ENCODE data around the gene GNB3. TPM values are rescaled to one million over a fixed set of nuclear protein-coding genes. Genes with fewer than 3 reads are reported as not detected.
"Not testable (repeated sequence)": the region's sequence is repeated elsewhere in the genome, so short reads cannot be mapped to it uniquely, and the experiment has no call there.

Gene GNB3
- total RNA-seq, 1 experiment from 2014 or later, result not detected

GRCh38 chr12:6866163-6866919 lies 25.6 kb downstream of the GNB3 start:
- Histone ChIP-seq H3K27ac (peak overlapping the region; percentile 37; the same call in 1 of the 2 replicates), H3K36me3 (peaks cover 97% of the 10 kb centered on the region)

DNA sequence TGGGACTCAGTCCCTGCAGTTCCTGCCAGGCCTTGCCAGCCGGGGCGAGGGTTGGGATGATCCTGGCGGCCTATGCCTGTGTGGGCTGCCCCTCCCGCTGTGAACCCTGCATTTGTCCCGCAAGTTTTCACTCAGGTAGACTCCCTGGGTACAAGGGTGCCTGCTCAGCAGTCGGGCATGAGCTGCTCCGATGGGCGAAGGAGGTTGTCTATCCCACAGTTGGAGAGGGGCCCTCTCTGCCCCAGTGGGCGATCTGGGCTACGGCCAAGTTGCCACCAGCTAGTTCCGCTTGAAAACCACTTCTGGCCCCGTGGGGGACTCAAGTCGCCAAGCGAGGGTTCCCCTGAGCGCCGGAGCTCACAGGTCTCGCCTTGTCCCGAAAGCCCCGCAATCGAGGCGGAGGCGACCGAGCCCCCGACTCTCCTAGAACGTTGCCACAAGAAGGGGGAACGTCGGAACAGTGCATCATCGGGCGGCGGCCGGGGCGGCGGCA lies 26.2 kb downstream of the GNB3 start:
- Histone ChIP-seq H3K4me1 (replicated peaks) (peaks cover 32% of the 10 kb centered on the region), H3K4me3 (peak overlapping the region; percentile 95), H3K9me3 (replicated peaks) (no peaks in the 10 kb centered on the region), H3K27ac (peak overlapping the region; percentile 37; the same call in 1 of the 2 replicates), H3K27me3 (replicated peaks) (no peaks in the 10 kb centered on the region), H3K36me3 (peaks cover 97% of the 10 kb centered on the region)
- DNase-seq (ENCODE audit: low read depth in 1 of 2, low spot score in 2 of 2), result peak in 1 of 2 experiments; percentile 60

More at GRCh38 chr12:6866163-6866919, 25.6 kb downstream of the GNB3 start:
- H3K9me3 ChIP-seq (replicated peaks), result no peaks in the 10 kb centered on the region
- peaks cover 26% of the 10 kb centered on the region for H3K4me1 ChIP-seq (replicated peaks)
- no peak overlapping the region; the same call in 1 of the 2 replicates for H3K4me3 ChIP-seq
- no peak for DNase-seq (ENCODE audit: low read depth in 1 of 2, low spot score in 2 of 2)
- no peaks in the 10 kb centered on the region for H3K27me3 ChIP-seq (replicated peaks)

DNA sequence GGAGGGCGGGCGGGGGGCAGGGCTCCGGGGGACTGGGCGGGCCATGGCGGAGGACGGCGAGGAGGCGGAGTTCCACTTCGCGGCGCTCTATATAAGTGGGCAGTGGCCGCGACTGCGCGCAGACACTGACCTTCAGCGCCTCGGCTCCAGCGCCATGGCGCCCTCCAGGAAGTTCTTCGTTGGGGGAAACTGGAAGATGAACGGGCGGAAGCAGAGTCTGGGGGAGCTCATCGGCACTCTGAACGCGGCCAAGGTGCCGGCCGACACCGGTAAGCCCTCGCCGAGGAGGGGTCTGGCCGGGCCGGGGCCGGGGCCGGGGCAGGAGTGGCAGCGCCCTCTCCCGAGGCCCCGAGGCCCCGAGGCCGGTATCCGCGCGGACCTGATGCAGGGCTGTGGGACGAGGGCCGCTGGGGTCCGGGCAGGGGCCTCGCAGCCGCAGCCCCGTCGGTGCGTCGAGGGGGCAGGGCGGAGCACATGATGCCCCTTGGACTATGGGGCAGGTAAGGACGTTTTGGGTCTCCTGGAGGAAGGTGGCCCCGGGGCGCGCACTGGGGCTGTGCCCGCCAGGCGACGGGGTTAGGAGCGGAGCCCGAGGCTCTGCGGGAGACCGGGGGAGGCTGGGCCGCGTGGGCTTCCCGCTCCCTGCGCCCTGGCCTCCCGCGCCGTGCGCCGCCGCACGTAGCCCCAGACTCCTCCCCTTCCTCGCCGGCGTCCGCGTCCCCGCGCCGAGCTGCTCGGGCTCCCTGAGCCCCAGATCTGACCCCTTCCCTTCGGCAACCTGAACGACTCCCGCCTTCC lies 26.9 kb downstream of the GNB3 start, which contains the start of gene TPI1:
Gene TPI1, plus strand, starts transcription at position 119 of the 798 bp plus-strand sequence. Its CDS starts 36 bp downstream, at position 155.
- Histone ChIP-seq H3K27ac (peak within 1 kb of the TSS; percentile 70), H3K4me1 (replicated peaks) (peaks cover 39% of the 10 kb centered on the region), H3K4me3 (peak within 1 kb of the TSS; percentile 95), H3K36me3 (peaks cover 97% of the 10 kb centered on the region), H3K27me3 (replicated peaks) (no peaks in the 10 kb centered on the region), H3K9me3 (replicated peaks) (no peaks in the 10 kb centered on the region)
- DNase-seq (ENCODE audit: low read depth in 1 of 2, low spot score in 2 of 2), result peak; percentile 75 to 88

DNA sequence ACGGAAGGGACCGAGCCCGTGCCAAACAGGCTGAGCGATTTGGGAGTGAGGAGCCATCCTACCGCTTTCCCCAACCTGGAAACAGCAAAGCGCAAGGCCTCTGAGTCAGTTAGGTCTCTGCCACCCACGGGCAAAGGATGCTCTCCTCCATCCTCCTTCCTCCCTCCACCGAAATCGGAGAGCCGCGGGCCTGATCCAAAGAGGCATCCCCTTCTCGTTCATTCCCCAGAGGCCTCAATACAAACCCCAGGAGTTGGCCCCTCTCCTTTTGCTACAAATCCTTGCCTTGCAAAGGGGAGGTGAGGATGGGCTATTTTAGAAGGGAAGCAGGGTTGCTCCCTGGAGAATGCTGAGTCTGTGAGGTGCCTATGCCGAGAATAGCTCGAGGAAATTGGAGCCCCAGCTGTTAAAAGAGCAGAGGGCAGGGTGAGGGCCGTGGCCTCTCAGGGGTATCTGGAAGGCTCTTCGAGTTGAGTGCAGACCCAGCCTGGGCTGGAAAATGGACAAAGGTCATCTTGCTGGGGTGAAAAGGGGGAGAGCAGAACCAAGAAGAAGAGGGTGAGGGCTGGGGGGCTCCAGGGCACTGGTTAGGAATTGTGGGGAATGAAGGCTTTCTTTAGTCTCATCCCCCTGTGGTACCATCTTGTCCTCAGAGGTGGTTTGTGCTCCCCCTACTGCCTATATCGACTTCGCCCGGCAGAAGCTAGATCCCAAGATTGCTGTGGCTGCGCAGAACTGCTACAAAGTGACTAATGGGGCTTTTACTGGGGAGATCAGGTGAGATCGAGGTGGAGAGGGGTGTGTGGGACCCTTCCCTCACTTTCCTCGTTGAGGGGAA lies 27.7 kb downstream of the GNB3 start:
- H3K4me1 ChIP-seq (replicated peaks), result peaks cover 41% of the 10 kb centered on the region
- peak overlapping the region; percentile 70; the same call in 1 of the 2 replicates for H3K27ac ChIP-seq
- H3K27me3 ChIP-seq (replicated peaks), result no peaks in the 10 kb centered on the region
- peak in 1 of 2 experiments; percentile 75 for DNase-seq (ENCODE audit: low read depth in 1 of 2, low spot score in 2 of 2)
- no peaks in the 10 kb centered on the region for H3K9me3 ChIP-seq (replicated peaks)
- H3K4me3 ChIP-seq, result peak overlapping the region; percentile 95
- H3K36me3 ChIP-seq, result peaks cover 94% of the 10 kb centered on the region

DNA sequence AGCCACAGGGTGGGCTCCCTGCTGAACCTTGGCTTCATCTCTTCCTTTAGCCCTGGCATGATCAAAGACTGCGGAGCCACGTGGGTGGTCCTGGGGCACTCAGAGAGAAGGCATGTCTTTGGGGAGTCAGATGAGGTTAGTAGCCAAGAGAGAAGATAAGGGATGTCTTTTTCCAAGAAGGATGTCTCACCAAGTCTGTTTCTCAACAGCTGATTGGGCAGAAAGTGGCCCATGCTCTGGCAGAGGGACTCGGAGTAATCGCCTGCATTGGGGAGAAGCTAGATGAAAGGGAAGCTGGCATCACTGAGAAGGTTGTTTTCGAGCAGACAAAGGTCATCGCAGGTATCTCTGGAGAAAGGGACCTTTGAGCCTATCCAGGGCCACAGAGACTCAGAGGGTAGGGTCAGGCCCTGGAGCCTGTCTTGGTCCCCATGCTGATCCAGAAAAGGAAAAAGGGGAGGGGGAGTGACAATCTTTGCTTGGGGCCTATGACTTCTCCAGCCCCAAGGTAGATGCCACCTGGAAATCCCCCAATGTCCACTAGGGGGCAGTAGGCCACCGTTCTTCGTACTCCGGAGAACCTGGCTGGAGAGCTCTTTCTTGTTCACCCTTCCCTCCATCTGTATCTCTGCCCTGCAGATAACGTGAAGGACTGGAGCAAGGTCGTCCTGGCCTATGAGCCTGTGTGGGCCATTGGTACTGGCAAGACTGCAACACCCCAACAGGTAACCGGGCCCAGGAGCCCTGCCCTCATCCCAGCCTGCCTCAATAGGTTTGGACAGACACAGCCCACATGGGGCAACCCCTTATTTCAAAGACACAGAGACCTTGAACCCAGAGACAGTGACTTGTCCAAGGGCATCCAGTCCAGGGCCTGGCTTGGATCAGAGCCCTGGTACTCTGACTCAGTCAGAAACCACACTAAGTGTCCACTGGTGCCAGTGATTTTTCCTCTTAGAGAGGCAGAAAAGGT lies 28.6 kb downstream of the GNB3 start:
- no peaks in the 10 kb centered on the region for H3K27me3 ChIP-seq (replicated peaks)
- H3K27ac ChIP-seq, result no peak overlapping the region
- H3K4me1 ChIP-seq (replicated peaks), result peaks cover 47% of the 10 kb centered on the region
- H3K4me3 ChIP-seq, result peak overlapping the region; percentile 95
- H3K36me3 ChIP-seq, result peaks cover 86% of the 10 kb centered on the region
- DNase-seq (ENCODE audit: low read depth in 1 of 2, low spot score in 2 of 2), result peak; percentile 82 to 86
- no peaks in the 10 kb centered on the region for H3K9me3 ChIP-seq (replicated peaks)

DNA sequence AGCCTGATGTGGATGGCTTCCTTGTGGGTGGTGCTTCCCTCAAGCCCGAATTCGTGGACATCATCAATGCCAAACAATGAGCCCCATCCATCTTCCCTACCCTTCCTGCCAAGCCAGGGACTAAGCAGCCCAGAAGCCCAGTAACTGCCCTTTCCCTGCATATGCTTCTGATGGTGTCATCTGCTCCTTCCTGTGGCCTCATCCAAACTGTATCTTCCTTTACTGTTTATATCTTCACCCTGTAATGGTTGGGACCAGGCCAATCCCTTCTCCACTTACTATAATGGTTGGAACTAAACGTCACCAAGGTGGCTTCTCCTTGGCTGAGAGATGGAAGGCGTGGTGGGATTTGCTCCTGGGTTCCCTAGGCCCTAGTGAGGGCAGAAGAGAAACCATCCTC lies 29.6 kb downstream of the GNB3 start:
- H3K9me3 ChIP-seq (replicated peaks); H3K27ac ChIP-seq; DNase-seq (ENCODE audit: low read depth in 1 of 2, low spot score in 2 of 2): not testable (repeated sequence)

GRCh38 chr12:6871052-6871957 lies 30.6 kb downstream of the GNB3 start:
- Histone ChIP-seq H3K36me3 (peaks cover 82% of the 10 kb centered on the region), H3K4me3 (no peak overlapping the region), H3K27ac (no peak overlapping the region), H3K9me3 (replicated peaks) (no peaks in the 10 kb centered on the region), H3K4me1 (replicated peaks) (peaks cover 47% of the 10 kb centered on the region), H3K27me3 (replicated peaks) (no peaks in the 10 kb centered on the region)
- DNase-seq (ENCODE audit: low read depth in 1 of 2, low spot score in 2 of 2), result peak in 1 of 2 experiments; percentile 25

More for the DNA sequence above, 29.6 kb downstream of the GNB3 start:
- peaks cover 47% of the 10 kb centered on the region for H3K4me1 ChIP-seq (replicated peaks)
- not testable (repeated sequence) for H3K4me3 ChIP-seq; H3K27me3 ChIP-seq (replicated peaks)
- peaks cover 84% of the 10 kb centered on the region for H3K36me3 ChIP-seq

GRCh38 chr12:6872073-6873048 lies 31.6 kb downstream of the GNB3 start:
- Histone ChIP-seq H3K27me3 (replicated peaks) (no peaks in the 10 kb centered on the region), H3K36me3 (peaks cover 74% of the 10 kb centered on the region), H3K4me1 (replicated peaks) (peaks cover 41% of the 10 kb centered on the region), H3K9me3 (replicated peaks) (no peaks in the 10 kb centered on the region), H3K27ac (peak overlapping the region; percentile 3), H3K4me3 (peak overlapping the region; percentile 51)
- peak; percentile 82 to 85 for DNase-seq (ENCODE audit: low read depth in 1 of 2, low spot score in 2 of 2)

- peak; percentile 94 to 99 for DNase-seq (ENCODE audit: low read depth in 1 of 2, low spot score in 2 of 2)
- no peaks in the 10 kb centered on the region for H3K9me3 ChIP-seq (replicated peaks)
- peaks cover 64% of the 10 kb centered on the region for H3K36me3 ChIP-seq
- H3K4me3 ChIP-seq, result peak within 1 kb of the TSS; percentile 51
- peaks cover 40% of the 10 kb centered on the region for H3K4me1 ChIP-seq (replicated peaks)
- peak within 1 kb of the TSS; percentile 55 for H3K27ac ChIP-seq
- H3K27me3 ChIP-seq (replicated peaks), result no peaks in the 10 kb centered on the region
These were observed 32.6 kb downstream of the GNB3 start, which contains the start of gene SPSB2 for GRCh38 chr12:6873094-6874014. TSS of gene SPSB2 (minus strand) at chr12:6873303. CDS start at chr12:6872901, 402 bp downstream.

- not testable (repeated sequence) for H3K27me3 ChIP-seq (replicated peaks); DNase-seq (ENCODE audit: low read depth in 1 of 2, low spot score in 2 of 2); H3K9me3 ChIP-seq (replicated peaks)
These were observed 33.3 kb downstream of the GNB3 start for GRCh38 chr12:6874015-6874368.

More at GRCh38 chr12:6874015-6874368, 33.3 kb downstream of the GNB3 start:
- peaks cover 33% of the 10 kb centered on the region for H3K4me1 ChIP-seq (replicated peaks)
- peak overlapping the region; percentile 51 for H3K4me3 ChIP-seq
- H3K27ac ChIP-seq, result peak overlapping the region; percentile 55
- peaks cover 59% of the 10 kb centered on the region for H3K36me3 ChIP-seq
